ENCODE measurements around the gene PDE4C.

Gene PDE4C

GRCh38 chr19:18225702-18226468 is at the start of gene PDE4C:
TSS of gene PDE4C (minus strand) at chr19:18226438. CDS start at chr19:18226415, 23 bp downstream.
- DNase-seq: no peak

DNA sequence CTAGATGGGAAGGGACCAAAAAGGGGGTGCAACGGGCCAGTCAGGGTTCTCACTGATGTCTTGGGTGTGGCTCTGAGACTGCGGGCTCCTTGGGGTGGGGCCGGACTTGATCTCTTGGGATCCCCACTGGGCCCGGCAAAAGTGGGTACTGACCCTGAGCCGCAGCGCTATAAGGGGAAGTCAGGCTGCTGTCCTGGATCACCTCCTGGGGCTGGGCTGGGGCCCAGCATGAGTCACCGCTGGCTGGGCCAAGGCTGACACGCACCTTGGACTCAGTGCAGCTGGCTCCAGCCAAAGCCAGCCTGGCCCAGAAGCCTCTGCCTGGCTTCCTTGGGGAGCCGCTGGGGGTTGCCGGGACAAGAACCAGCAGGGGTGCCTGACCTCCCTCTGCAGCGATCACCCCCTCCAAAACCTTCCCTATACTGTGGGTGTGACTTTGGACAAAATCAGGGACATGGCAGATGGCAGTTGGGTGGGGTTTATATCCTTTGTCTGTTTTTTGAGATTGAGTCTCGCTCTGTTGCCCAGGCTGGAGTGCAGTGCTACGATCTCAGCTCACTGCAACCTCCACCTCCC is 48.6 kb upstream of the PDE4C start:
- DNase-seq: no peak

GRCh38 chr19:18274219-18274780 is 48.1 kb upstream of the PDE4C start, which contains the start of gene IQCN:
TSS of gene IQCN (minus strand) at chr19:18274452. CDS start at chr19:18269478, 4,974 bp downstream.
- DNase-seq: no peak

DNA sequence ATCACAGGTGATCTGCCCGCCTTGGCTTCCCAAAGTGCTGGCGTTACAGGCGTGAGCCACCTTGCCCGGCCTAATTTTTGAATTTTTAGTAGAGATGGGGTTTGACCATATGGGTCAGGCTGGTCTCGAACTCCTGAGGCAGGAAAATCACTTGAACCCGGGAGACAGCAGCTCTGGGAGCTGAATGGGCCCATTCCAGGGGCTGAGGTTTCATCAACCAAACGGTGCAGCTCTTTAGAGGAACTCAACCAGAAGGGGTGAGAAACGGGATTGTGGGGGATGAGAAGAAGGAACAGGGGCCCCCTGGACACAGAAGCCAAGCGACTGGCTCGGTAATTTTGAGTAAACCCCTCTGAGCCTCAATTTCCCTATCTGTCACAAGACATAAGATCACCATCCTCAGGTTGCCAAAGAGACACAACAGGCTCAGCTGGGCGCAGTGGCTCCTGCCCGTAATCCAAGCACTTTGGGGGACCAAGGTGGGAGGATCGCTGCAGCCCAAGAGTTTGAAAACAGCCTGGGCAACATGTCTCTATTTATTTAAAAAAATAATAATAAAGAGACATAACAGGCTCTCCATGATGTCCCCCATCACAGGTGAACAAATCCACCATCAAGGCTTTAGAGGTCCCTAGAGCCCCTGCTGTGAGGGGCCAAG is 47.5 kb upstream of the PDE4C start:
- no peak for DNase-seq

GRCh38 chr19:18271433-18271841 is 45.2 kb upstream of the PDE4C start:
- DNase-seq: no peak

DNA sequence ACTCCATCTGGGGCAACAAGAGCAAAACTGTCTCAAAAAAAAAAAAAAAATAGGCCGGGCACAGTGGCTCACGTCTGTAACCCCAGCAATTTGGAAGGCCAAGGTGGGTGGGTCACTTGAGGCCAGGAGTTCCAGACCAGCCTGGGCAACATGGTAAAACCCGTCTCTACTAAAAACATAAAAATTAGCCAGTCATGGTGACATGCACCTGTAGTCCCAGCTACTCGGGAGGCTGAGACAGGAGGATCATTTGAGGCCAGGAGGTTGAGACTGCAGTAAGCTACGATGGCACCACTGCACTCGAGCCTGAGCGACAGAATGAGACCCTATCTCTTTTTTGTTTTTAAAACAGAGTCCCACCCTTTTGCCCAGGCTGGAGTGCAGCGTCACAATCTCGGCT is 44.1 kb upstream of the PDE4C start:
- no peak for DNase-seq

GRCh38 chr19:18269070-18269723 is 43.0 kb upstream of the PDE4C start:
- no peak for DNase-seq

DNA sequence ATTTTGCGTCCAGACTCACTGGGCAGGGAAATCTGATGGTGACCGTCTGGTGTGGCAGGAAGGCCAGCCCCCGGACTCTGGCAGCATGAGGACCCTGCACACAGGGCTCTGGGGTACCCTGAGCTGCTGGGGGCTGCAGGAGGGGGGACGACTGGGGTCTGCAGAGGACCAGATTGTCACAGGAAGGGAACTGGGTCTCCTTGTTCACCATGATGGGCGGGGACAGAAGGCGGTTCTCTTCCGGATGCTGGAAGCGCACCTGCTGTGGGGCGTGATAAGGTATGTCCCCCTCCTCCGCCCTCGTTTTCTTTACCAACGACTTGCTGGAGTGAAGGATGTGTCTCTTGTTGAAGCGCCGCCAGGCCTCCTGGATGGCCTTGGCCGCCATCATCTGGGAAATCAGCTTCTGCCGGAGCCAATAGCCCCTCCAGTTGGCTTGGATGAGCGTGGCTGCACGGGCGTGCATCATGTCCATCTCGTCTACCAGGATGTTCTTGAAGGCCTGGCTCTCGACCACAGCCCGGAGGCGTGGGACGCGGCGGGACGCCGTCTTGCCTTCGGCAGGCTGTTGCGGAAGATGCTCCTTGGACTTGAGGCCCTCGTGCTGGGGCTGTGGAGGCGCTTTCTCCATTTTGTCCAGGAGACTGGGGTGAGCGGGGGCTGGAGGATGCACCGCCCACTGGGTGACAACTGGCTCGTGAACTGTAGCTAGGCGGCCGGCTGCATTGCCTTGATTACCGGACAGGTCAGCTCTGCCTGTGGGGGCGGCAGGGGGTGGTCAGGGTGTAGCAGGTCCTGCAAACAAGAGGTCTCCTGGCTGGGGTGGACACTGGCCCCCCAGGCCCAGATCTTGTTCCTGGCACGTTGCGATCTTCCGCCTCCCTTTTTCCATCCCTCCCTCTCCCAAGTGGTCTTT is 40.8 kb upstream of the PDE4C start:
- no peak for DNase-seq

GRCh38 chr19:18265582-18265981 is 39.3 kb upstream of the PDE4C start:
- DNase-seq: no peak

DNA sequence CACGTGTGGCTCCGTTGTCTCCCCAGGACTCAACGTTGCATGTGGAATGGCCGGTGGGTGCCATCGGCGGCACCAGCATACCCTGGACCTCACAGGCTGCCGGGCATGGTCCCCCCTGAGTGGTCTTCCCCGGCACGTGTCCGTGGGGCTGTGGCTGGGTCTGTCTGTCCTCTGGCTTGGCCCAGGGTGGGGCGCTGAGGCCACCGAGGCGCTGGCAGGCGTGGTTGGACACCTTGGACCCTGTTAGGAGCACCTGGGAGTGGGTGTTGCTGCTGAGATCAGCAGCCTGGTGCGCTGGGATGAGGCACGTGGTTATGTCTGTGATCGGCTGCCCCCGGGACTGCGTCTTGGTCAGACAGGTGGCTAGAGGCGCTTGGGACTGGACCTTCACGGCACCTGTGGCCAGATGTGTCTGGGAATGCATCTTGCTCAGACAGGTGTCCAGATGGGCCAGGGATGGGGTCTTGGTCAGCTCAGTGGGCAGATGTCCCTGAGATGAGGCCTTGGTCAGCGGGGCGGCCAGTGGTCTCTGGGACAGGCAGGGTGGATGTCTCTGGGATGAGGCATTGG is 38.8 kb upstream of the PDE4C start:
- DNase-seq: no peak

DNA sequence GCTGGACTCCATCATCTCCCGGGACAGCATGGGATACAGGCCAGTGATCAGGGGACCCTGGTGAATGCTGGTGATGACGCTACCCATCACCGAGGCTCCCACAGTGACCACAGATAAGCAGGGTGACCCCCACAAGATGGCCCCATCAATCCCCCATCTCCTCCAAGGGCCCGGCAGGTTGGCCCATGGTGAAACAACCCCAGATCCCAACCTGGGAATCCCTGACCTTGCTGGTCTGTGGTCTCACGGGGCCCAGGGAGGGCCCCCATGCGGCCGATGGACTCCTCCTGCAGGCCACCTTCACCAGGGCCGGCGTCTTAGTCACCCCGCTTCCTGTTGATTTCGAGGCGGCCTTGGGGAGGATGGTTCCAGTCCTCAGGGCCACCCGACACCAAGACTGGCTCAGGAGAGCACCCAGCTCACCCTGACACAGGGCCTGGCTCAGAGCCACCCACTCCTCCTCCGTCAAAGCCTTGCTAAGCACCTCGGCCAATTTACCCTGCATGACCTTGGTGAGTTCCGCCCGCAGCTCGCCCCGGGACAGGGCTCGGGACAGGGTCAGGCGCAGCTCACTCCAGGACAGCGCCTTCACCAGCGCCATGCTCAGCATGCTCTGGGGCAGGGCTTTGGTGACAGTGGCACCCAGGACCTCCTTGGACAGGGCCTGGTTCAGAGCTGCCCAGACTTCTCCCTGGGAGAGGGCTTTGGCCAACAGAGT is 38.1 kb upstream of the PDE4C start:
- no peak for DNase-seq

DNA sequence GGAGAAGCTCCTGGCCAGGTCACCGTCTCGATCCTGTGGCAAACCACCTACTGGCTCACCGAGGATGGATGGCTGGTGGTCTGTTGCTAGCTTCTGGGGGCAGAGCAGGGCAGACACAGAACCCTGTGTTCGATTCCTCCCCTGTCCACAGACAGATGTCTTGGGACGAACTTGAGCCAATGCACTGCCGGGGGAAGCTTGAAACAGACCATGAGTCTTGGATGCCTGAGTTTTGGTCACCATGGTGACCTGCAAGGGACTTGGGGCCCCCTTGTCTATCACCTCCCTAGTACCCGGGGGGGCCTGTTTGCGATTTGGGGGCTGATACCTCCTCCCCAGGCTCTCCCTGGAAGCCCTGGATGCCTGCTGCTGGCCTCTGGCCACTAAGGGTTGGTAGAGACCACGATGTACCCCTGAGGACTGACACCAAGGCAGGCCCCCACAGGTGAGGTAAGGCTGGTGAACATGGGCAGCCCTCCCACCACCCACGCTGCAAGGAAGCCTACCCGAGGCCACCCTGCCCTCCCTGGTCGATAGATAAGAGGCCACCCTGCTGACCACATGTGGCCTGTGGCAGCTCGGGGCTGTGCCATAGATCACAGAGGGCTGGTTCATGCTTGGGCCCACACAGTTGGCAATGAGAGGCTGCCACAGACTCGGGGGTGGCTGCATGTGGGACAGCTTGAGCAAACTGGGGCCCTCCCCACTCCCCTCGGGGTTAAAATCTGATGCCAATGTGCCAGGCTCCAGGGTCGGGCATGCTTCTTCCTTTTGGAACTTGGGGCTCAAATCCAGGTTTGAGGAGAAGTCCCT is 37.3 kb upstream of the PDE4C start:
- no peak for DNase-seq

DNA sequence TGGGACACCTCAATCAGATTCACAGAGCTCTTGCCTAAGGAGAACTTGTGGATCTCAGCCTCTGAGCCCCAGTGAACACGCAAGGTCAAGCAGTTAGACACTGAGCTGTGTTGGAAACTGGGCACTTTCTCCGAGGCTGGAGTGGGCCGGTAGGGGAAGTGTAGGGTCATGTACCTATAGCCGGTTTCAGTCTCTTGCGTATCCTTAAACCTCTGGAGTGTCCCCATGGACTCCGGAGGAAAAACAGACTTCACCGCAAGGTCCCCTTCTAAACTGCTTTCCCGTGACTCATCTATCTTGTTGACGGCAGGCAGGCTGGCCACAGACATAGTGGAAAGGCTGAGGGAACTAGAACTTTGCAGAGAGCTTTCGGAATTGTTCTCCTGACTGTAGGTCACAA is 36.7 kb upstream of the PDE4C start:
- DNase-seq: no peak

DNA sequence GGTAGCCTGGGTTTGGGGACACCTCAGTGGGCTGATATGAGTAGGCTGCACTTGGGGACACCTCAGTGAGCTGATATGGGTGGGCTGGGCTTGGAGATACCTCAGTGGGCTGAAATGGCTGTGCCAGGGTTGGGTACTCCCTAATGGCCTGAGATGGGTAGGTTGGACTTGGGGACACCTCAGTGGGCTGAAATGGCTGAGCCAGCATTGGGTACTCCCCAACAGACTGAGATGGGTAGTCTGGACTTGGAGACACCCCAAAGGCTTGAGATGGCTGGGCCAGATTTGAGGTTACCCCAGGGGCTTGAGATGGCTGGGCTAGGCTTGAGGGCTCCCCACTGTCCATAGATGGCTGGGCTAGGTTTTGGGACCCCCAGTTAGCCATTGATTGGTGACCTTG is 35.9 kb upstream of the PDE4C start:
- no peak for DNase-seq

DNA sequence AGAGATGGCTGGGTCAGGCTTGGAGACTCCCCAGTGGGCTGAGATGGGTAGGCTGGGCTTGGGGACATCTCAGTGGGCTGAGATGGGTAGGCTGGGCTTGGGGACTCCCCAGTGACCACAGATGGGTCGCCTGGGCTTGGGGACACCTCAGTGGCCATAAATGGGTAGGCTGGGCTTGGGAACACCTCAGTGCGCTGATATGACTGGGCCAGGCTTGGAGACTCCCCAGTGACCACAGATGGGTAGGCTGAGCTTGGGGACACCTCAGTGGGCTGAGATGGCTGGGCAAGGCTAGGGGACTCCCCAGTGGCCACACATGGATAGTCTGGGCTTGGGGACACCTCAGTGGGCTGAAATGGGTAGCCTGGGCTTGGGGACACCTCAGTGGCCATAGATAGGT is 35.2 kb upstream of the PDE4C start:
- DNase-seq: no peak

GRCh38 chr19:18259893-18260292 is 33.7 kb upstream of the PDE4C start:
- DNase-seq: no peak

DNA sequence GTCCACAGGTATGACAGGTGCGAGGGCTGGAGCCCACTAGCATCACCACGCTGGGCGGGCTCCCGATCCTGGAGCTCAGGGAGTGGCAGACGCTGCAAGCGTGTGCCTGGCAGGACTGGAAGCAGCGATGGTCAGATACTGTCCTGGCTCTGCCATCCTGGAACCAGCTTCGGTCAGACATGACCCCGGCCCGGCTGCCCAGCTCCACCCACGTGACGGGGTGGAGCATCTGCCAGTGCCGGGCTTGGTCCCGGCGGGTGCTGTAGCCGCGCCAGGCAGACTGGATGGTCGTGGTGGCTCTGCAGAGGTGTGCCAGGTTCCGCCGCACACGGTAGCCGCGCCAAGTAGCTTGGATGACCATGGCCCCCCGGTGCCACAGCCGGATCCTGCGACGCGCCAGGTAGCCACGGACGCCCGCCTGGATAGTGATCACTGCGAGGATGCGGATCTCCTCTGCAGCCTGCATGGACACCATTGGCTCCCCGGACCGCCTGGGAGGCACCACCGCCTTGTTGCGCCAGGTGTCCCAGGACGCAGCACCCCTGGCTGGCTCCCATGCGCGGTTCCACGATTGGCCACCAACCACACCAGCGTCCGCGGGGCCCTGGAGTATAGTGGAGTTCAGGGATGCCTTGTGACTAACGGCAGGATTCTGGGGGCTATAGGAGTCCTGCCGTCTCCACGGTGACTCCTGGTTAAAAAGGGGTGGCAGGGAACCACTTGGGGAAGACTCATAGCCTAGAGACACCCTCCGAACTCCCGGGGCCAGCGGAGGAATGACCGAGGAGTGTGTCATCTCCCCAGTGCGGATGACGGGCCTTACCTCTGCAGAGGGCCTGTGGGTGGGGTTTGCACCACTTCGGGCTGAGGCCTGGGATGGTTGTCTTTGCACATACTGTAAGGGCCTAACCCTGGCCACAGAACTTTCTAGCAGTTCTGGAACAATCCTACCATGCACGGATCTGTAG is 31.5 kb upstream of the PDE4C start:
- no peak for DNase-seq

DNA sequence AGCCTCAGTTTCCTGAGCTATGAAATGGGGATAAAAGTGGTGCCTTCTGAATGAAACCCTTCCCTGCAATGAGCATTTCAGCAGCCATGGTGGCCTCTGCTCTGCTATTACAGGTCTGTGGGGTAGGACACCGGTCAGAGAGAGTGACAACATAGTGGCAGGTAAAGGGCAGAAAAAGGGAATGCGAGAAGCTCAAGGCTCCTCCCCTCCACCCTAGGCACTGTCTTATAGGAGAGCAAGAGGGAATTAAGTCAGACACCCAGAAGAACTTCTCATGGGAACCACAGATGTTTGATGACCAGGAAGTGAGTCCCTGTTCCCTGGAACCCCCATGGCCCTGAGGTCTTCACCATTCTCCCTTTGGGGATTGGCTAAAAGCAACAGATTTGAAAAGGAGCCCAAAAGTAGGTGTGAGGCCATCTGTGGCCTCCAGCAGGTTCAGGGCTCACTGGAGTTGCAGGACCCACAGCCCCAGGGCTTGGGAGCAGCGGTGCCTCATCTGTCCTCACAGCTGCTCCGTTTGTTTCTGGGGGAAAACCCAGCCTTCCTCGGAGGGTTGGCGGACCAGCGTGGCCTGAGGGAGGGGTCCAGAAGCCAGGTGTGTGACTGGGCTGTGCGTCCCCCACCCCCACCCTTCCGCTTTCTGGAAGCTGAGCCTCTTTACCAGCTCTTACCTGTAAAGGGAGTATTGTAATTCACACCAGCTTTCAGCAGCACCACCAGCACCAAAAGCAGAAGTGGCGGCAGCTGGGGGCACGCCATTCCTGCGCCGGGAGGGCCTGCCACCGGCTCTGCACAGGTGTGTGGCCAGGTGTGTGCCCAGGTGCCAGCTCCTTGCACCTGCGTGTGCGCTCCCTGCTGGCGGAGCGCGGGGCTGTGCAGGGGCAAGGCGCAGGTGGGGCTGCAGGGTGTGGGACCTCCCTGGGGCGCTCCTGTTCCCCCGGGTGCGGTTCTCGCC is 28.6 kb upstream of the PDE4C start:
- no peak for DNase-seq
